NCI-H510A treated with DMSO at 0.1 percent for 48 hours (cell line): ENCODE measurements around the gene TIMP3.

Experiments used
- DNase-seq: peaks from one replicate; lab custom pipeline; 2025; lab: John Stamatoyannopoulos, UW

Gene TIMP3

DNA sequence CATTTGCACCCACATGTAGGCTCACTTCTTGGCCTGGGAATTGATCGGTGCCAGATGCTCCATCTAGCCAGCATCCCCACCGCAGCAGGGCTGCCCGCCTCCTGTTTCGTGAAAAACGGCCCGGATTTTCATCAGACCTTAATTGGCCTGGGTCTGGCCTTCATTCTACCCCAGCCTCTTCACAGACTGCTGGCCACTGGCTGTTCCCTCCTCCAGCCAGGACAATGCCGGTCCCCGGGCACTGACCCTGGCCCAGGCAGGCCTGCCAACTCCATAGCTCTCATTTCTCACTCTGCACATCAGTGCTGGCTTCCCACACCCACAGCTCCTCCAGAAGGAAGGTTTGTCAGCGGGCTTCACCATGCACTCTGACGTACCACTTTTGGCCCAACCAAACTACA, 27.9 kb downstream of the TIMP3 start:
- DNase-seq = no peak

DNA sequence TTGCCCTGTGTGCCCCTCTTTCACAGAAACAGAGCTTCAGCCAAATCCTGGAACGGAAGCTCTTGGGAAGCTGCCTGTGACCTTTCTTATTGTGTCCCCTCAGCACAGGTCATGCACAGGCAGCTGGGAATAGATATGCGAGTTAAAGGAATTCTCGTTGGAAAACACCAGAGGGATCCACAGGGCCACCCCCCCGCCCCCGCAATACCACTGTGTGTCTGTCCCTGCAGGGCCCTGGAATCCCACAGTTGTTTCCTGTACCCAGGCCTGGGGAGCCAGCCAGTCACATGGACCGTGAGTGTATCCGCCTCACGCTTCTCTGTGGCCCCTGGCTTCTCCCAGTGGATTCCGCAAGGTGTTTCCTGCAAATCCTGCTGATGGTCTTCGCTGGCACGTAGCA, 29.0 kb downstream of the TIMP3 start:
- DNase-seq = no peak

DNA sequence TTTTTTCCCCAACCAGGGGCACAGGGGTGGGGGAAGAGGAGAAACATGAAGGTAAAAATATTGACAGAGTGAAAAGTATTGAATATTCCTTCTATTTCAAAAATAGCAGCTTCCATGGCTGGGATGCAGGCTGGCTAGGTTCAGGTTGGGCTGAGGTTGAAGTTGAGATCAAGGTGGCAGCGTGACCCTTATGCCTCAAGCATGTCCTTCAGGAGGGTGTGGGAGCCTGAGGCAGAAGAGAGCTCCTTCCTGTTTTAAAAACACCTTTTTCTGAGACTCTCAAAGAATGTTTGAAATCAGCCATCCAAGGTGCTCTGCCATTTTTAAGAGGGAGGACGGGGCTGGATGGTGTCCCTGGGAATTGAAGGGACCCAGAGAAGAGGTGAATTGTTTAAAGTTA, 29.5 kb downstream of the TIMP3 start:
- DNase-seq = no peak

DNA sequence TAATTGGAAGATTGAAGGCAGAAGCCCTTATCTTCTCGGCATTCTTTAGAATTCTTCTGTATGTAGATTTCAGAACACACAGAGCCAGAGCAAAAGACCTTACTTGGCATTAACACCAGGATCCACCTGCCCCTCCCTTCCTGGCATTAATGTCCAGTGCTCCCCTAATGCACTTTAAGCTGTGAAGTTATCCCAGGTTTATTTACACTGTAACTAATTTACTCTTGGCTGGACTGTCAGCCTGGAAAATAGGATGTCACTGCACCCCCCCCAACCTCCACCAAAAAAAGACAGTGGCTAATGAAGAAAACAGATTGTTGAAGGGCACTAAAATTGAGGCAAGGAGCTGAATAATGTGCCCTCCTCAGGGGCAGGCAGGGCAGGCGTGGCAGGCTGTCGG, 30.1 kb downstream of the TIMP3 start:
- no peak for DNase-seq

DNA sequence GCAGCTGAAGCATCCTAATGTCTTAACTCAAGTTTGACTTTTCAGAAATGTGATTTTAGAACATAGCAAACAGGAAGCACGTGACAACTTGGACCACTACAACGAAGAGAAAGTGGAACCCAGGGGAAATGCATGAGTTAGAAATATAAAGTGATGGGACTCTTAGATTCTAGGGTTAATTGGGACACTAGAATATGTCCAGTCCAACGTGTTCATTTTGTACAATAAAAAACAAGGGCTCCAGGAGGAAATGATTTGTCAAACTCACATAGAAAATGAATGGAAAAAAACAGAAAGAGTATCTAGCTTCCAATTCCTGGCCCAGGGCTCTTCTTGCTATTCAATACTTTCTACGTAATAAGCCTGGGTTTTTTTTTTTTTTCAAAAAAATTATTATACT, 30.7 kb downstream of the TIMP3 start:
- no peak for DNase-seq

DNA sequence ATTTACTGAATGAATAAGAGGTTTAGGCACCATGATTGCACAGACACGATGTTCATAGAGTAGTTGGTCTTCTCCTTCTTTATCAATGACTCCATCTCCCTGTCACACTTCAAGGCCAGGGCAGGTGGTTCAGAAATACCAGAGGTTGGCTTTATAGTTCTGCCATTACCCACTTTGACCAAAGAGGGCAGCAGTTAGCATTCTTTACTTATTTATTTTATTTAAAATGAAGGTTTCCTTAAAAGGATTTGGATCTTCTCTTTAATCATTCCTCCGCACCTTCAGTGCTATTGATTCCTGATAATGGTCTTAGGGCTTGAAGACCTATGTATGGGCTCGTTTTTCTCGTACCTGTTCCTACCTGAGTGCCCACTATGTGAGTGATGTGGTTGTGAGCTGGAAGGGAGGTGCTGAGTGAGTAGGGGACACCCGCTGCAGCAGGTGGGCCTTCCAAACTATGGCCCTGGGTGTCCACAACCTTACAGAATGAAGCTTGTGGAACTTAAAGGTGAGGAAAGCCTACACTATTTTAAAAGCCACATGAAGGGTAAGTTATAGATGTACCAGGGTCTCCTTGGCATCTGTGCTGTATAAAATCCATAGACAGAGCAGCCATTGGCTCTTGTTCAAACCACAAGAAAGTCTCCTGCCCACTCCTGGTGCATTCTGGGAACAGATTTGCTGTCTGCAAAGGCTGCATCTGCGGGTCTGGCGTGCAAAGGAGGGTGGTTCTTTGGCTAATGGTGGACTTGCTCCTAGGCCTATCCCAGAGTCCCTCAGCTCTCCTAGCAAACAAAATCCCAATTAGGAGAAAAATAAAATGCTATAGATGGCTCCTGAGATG, 35.0 kb downstream of the TIMP3 start:
- peak; percentile 22 for DNase-seq

DNA sequence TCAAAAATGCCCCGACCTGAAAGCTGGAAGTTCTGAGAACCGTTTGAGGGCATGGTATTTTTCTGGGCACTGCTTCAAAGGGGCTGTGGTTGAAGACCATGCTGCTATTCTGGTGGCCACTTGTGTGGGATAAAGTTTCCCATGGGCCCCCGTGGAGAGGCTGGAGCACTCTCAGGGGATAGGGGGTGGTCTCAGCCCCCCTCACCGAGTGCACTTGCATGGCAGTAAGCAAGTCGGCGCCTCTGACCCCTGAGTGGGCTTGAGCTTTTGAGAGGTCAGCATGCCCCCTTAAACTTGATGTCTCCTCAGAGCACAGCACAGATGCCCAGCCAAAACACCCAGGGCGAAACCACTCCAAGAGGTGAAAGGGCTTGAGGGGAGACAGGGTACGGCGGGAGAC, 35.6 kb downstream of the TIMP3 start:
- DNase-seq = no peak

DNA sequence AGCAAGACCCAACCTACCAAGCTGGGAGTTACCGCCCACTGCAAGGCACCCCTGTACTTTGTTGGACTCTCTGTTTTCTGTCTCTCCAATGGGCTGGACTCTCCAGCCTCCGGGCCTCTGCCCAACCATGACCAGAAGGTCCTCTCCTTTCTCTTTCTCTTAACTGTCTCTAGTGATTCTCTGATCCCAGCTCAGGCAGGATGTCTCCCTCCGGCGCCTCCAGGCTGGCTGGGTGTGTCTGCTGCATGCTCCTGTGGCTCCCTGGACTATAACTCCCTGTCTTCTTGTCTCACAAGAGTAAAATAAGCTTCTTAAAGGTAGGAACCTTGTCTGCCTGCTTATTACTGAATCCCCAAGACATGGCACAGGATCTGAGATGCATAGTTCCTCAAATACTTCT, 36.3 kb downstream of the TIMP3 start:
- DNase-seq = no peak

DNA sequence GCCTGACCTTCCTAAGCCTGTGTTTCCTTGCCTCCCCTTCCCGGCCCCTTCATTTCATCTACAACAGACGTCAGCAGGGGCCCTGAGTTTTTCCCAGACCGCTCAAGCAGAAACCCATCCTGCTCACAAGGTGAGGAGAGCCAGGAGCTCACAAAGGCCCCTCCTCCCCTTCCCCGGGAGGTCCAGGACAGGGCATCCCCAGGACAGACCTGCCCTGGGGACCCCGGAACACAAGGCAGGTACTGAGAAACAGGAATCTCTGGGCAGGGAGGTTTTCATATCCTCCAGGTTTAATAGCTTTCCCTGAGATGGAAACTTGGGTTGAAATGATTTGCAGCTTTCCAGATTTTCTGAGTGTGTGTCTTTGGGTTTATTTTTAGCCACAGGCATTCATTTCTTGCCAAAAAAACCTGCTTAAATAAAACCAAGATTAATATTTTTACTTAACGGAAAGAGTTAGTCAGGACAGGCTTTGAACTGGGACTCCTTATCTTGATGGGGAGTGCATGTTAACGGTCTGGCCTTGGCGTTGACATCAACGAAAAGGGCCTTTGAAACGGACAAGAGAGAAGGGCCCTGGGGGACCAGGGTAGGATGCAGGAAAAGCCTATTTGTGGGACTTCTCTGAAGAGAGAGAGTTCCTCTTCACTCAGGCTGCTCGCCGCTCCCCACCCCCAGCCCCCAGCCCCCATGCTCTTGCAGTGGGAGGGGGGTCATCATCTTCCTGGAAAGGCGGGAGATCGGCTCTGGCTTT, 38.5 kb downstream of the TIMP3 start:
- no peak for DNase-seq

DNA sequence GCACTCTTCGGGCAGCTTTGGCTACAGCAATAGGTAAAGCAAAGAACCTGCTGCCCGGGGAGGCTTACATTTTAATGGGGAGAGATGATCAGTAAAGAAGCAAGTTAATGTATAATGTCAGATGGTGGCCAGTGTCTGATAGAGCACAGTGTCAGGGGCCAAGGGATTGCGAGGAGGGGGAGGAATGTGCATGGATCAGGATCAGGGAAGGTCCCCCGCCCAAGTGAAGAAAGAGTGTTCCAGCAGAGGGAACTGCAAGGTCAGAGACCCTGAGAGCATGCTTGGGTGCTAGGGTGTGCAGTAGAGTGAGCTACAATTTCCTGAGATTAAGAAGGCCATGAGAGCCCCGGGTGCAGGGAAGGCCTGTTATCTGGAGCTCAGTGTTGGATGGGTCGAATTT, 39.7 kb downstream of the TIMP3 start:
- no peak for DNase-seq

DNA sequence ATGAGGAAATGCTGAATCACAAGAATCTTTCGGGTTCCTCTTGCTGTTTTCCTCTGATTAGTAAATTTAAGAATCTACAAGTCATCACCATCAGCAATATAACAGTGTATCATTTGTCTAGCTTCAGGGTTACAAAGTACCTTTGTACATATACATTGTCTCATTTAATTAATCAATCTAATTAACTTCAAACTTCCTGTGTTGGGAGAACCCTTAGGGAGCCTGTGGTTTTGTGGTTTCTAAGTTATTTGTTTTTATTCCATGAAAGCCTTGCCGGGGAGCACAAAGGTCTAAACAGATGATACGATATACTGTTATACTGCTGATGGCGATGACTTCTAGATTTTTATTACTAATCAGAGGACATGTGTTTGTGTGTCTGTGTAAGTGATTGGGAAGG, 41.0 kb downstream of the TIMP3 start:
- DNase-seq = no peak

DNA sequence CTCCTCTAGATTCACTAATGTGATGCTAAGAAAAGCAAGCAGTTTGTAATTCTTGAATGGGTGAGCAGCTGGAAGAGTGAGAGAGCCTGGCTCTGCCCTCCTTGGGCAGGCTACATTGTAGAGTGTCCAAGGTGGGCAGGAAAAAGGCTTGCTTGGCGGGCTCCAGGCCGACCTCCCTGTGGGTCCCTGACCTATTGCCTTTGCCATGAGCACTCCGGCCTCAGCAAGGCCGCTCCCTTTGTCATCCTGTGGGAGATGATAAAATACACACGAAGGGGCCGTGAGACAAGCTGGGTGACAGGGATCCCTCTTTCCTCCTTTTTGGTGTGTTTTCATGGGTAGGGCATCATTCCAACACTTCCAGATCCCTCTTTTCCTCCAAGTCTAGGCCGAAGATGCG, 41.8 kb downstream of the TIMP3 start:
- no peak for DNase-seq

DNA sequence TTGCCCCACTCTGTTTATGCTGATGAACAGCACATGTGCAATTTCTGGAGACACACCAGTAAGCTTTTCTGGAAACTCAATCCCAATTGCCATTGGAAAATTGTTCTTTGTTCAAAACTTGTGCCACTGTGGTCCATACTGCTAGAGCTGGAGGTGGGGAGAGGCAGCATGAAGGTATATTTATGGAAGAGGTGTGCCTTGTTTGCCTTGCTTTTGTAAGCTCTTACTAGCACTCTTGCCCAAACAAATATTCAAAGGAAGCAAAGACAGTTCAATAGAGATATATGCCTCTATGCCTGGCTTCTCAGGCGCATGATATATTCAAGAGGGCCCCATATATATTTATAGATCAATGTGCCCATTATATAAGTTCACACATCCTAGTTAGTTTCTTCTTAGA, 42.7 kb downstream of the TIMP3 start:
- peak; percentile 6 for DNase-seq

DNA sequence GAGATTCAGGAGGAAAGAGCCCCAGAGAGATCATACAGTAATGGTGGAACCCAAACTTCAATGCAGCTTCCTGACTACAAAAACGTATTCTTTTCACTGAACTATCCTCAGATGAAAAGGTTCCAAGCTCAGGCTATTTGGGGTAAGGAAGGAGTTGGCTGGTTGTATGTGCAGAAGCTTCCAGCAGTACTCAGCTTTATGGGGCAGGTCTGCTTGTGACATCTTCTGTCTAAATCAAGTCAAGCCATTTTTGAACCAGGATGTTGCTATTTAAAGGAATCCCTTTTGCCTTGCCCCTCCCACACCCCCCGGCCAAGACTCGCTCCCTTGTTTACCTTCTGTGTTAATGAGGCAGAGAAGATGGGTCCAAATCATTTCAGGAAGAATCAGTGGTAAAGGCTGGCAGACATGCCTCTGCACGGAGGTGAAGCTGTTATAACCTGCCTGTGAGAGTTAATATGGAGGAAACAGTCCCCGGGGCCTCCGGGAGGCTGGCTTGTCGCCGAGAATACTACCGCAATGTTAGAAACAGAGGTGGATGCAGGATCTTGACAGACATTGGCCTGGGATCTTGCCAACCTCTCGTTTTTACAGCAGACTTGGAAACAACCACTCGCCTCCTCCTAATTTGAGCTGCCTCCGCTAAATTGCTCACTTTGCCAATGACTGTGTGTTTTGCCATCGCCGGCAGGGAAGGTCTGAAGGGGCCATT, 45.4 kb downstream of the TIMP3 start:
- no peak for DNase-seq

DNA sequence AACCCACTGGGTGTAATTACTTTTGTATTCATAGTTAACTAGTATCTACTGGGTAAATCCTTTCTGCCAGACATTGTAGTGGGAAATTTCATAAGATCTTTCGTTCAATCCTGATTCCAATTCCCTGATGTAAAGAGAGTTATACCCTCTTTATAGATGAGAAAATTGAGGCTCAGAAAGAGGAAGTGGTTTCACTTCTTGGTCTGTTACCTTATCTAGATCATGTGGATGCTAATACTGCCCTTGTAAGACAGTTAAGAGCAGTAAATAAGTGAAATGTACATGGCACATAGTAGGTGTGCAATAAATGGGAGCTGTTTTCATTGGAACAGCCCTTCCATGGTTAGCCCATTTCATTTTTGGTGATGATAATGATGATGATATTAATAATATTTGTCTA, 46.7 kb downstream of the TIMP3 start:
- DNase-seq = no peak

DNA sequence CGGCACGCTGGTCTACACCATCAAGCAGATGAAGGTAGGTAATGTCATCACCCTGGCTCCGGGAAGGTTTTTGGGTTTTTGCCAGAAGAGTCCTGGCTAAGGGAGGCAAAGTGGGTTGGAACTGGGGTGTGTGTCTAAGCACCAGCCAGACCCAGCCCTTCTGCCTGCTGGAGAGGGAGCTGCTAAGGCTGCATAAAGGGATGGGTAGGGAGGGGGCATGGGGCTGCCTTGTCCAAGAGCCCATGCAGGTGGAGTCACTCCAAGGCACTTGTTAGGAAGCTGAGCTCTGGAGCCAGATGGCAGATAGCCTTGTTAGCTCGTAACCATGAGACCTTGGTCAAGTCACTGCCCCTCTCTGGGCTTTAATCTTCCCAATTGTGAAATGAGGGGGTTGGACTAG, 48.0 kb downstream of the TIMP3 start:
- DNase-seq = no peak

DNA sequence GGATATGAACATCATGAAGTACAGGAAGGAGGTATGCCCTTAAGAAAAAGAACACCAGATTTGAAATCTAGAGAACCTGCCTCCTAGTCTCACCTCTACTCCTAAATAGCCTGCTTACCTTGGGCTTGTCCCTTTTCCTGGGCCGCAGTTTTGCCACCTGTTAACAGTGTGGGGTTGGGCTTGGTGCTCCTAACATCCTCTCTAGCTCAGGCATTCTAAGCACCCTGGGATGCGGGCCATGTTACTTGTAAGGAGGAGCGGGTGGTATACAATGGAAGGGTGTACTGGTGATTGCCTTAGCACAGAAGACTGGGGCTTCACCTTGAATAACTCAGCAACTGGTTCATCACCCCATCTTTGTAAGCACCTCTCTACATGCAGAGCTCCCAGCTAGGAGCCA, 48.7 kb downstream of the TIMP3 start:
- DNase-seq = no peak

DNA sequence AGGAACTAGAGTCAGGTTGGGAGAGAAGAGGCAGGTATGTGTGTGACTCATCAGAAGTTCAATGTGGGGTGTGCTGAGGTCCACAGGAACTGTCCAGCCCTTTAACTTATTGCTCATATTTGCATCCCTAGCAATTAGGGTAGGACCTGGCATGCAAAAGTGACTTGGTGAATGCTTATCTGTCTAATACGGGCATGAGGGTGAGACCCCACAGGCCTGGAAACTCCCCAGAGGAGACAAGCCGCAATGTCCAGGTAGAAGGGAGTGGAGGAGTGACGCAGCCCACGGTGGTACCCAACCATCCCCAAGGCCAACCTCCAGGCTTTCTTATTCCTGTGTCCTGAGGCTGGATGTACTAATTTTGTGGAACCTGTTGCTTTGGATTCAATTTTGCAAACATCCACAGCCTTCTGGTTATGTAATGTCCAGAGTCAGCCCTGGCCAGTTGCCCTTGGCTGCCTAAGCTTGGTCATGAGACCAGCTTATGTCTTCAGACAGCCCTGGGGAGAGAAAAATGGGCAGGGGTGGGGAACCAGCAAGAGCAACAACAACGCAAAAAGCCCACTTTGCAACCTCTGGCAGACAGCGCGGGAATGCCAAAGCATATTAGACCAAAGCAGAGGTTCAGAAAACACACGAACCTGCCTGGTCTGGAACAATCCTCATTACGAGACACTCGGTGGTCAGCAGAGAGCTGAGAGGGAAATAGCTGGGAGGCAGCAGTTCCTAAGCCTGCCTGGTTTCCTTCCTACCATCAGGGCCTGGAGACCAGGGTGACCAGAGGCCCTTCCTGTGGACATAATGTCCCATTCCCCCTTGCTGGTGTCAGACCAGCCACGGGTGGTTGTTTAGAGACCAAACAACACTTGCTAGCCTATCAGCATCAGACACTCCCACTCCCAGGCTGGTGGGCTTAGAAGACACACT, 49.3 kb downstream of the TIMP3 start:
- no peak for DNase-seq

DNA sequence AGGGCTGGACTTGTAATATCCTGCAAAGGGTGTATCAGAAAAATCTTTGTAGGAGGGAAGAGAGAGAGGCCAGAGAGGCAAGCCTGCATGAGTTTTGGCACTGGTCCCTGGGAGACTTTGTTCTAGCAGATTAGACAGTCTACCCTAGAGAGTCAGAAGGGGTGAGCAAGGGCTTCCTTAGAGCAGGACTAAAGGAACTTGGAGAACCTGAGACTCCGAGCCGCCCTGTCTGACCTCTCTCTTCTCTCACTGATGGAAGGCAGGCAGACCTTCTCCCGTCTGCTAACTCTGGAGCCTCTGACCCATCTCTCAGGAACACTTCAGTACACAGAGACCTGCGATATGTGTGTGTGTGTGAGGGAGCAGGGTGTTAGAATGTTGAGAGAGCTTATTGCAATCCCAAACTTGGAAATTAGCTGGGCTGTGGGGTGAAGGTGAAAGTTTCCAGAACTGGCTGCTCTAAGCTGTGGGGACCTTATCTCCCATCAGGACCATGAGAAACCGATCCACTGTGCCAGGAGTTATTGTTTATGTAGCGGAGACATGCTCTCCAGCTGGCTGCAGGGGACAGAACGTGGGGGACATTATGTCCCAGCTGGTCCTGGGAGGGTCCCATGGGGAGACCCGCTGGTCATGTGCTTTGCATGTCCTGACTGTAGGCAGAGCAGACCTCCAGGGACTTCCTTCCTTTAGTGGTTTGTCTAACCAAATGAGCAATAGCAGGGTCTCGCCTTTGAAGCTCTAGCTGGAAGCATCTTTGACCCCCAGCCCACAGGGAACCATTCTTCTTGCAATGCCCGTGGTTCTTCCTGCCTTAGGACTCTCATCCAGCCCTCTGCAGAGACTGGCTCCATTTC, 51.1 kb downstream of the TIMP3 start:
- no peak for DNase-seq

DNA sequence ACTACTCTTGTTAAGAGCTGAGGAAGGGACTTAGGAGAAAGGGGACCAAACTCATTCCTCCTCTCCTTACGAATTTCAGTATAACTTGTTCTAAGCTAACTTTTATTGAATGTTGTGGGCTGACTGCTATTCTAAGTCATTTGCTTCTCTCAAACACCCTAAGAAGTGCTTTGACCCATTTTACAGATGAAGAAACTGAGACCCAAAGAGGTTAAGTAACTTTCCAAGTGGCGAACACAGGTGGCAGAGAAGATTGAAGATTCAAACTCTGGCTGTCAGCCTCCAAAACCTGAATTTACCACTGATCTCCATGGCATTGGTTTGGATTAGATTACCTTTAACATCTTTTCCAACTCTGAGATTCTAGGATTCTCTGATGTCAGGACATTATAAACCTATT, 52.2 kb downstream of the TIMP3 start:
- DNase-seq = no peak

DNA sequence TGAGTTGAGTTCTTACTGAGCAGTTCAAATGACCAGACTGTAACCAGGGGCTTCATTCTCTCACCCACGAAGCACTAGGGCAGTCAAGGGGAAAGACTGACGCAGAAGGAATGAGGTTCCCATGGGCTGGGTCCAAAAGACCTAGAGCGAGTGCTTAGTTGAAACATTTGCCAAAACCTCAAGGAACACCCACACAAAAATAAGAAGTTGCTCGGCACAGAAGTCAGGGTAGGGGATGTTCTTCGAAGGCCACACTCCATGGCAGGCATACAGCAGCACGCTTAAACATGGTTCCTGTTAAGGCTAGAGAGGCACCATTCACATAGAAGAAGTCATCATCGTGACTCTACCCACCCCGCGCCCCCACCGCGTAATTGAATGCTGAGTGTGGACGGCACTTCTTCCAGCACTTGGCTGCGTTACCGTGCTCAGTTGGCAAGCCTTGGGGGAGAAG, 52.9 kb downstream of the TIMP3 start:
- no peak for DNase-seq
